Left ventricle myocardium superior (tissue), 1 donor: ENCODE measurements around the gene CD248. TPM values are rescaled to one million over a fixed set of nuclear protein-coding genes. Genes with fewer than 3 reads are reported as not detected.

ENCODE experiments used
- ATAC-seq: fragments of 200-7000 bp; cut with Tn5 transposase; one replicate; pipeline ENCODE4 v1.9.1; 2020; ENCODE audit warnings: mild to moderate bottlenecking, moderate library complexity
- DNase-seq: peaks from one replicate; pipeline ENCODE4 v3.0.0-alpha.2; 2020
- intact Hi-C: fragments of 100-400 bp; cut with micrococcal nuclease; formaldehyde crosslinking; loops from one replicate; pipeline ENCODE4 v1.11.0; 2022
- total RNA-seq: library from RNA; stranded (reverse); fragmentation: NEBNext Ultra II Directional; extraction: Animal tissue kit (Norgen Biotek cat#: 25700); gene quantifications from one replicate; pipeline ENCODE4 v1.2.1, GENCODE V29; 2021
- donor health status: DM: no; HTN: yes; CAD: no; lungs with severe emphysema.

CD248 gene
- total RNA-seq, 1 donor from 2014 or later: 11.1 TPM

DNA sequence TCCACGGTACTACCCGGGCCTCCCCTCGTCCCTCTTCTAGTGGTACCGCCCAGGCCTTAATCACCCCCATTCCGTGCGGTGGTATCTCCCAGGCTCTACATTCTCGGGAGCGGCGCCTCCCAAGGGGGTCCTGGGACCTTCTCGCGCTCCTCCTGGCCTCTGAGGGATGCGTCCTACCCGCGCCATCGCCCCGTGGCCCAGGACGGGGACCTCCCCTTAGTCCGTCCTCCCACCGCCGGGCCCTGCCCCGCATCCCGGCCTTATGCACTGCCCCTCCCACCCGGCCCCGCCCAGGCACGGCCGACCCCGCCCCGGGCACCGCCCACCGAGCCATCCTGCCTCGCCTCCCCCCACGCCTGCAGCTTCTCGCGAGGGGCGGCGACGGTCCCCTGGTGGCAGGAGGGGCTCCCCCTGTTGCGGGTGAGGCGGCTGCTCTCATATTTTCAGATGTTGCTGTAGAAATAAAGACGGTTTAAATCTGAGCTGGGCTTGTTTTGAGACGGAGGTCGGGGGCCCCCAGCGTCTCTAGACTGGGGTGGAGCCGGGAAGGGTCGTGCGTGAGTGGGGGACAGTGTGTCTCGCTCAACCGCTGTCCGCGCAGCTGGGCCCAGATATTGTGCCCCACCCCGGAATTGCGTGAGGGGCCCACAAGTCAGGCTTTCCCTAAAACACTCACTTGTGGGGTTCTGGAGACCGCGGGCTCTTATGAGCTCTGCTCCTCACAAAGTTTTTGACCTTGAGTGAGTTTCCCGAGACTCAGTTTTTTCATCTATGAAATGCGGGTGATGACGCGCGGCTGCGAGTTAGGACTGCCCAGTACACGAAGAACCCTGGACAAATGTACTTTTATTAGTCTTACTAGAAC lies 49.2 kb downstream of the CD248 start:
- intact Hi-C loops: no loop called here
- peak; percentile 95 for DNase-seq
- ATAC-seq: peak; percentile 86

DNA sequence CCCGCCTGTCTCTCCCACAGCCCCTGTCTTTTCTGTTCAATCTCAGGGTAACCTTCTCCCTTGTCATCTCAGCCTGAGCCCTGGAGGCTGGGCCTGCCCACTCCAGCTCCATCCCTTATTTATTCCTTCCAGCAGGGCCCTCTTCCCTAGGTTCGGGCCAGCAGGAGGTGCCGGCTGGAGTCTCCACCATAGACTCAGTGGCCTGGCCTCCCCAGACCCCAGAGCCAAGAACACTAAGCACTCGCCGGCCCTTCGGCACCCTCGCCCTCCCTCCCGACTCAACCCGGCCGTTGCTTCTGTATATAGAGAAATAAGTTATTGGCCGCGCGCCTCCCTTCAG lies 49.8 kb downstream of the CD248 start:
- peak; percentile 1 for ATAC-seq
- no peak for DNase-seq
- intact Hi-C loops: no loop called here

DNA sequence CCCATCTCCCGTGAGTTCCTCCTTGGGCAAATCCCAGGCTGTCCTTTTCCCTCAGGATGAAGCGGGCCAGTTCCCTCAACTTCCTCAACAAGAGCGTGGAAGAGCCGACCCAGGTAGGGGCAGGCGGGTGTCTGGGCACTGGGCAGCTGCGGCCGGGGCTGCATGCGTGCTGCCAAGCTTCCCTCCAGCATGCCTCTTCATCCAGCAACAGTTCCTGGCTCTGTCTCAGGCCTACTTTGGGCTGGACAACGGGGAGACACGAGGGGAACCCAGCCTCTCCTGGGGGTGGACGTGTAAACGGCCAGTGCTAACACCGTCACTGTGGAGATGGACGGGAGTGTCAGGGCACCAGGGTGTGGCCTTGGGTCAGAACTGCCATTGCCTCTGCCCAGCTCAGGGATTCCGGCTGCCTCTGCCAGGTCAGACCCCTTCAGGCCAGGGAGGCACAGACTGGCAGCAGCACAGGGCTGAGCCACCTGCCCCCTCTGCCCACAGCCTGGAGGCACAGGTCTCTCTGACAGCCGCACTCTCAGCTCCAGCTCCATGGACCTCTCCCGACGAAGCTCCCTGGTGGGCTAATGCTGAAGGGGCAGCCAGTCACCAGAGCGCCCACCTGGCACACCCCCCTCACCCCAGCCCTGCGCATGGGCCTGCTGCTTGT lies 50.3 kb downstream of the CD248 start:
- intact Hi-C loops: no loop called here
- ATAC-seq (no peak), DNase-seq (peak; percentile 44)

DNA sequence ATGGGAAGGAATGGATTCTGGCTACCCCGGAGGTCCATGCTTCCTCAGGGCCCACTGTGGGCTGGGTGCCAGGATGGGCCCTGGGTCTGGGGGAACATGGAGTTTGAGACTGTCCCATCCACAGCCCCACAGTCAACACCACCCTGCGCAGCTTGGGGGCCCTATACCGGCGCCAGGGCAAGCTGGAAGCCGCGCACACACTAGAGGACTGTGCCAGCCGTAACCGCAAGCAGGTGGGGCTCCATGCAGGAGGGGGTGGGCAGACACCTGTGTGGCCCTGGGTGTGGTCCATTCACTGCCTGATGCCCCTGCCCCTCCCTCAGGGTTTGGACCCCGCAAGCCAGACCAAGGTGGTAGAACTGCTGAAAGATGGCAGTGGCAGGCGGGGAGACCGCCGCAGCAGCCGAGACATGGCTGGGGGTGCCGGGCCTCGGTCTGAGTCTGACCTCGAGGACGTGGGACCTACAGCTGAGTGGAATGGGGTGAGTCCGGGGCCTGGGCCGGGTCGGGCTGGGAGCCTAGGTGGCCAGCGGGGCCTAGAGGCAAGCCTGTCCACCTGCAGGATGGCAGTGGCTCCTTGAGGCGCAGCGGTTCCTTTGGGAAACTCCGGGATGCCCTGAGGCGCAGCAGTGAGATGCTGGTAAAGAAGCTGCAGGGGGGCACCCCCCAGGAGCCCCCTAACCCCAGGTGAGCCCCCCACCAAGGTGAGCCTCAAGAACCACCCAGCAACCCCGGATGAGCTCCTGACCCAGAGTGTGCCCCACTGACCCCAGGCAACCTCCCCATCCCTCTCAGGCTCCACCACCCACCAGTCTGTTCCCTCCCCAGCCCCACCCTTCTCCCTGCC lies 51.1 kb downstream of the CD248 start:
- no peak for DNase-seq
- ATAC-seq: no peak
- intact Hi-C loops: no loop called here

DNA sequence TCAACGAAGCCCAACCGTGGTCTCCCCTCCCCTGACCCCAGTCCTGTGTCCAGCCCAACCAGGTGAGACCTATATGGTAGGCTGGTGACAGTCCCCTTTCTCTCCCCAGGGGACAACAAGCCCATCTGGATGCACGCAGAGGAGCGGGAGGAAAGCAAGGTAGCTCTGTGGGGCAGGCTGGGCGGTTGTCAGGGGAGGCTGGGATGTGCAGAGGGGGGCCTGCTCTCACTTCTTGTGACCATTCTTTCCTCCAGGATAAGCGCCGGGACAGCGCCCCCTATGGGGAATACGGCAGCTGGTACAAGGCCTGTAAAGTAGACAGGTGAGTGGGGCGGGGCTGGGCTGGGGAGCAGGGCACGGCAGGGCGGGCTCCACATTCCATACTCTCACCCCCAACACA lies 51.9 kb downstream of the CD248 start:
- ATAC-seq (no peak), DNase-seq (no peak)
- intact Hi-C loops: no loop called here

Other genes with a start within 250 kb of the CD248 start
- 59.0 TPM for gene PACS1, start 246.8 kb downstream of the CD248 start, total RNA-seq
- gene KLC2, start 59.3 kb downstream of the CD248 start, total RNA-seq: 34.9 TPM
- 123 TPM for gene RAB1B, start 48.4 kb downstream of the CD248 start, total RNA-seq
- gene CNIH2, start 38.9 kb downstream of the CD248 start, total RNA-seq: not detected
- gene YIF1A, start 27.9 kb downstream of the CD248 start, total RNA-seq: 41.1 TPM
- gene TMEM151A, start 25.1 kb downstream of the CD248 start, total RNA-seq: 0.25 TPM
- 1.7 TPM for gene RIN1, start 19.4 kb upstream of the CD248 start, total RNA-seq
- 14.7 TPM for gene BRMS1, start 28.1 kb upstream of the CD248 start, total RNA-seq
- gene B4GAT1, start 30.6 kb upstream of the CD248 start, total RNA-seq: 55.1 TPM
- 22.6 TPM for gene SLC29A2, start 54.7 kb upstream of the CD248 start, total RNA-seq
- not detected for gene NPAS4, start 104.0 kb upstream of the CD248 start, total RNA-seq
- 61.1 TPM for gene MRPL11, start 121.8 kb upstream of the CD248 start, total RNA-seq
- gene PELI3, start 149.9 kb upstream of the CD248 start, total RNA-seq: 10.9 TPM
- gene DPP3, start 163.4 kb upstream of the CD248 start, total RNA-seq: 9.7 TPM
- 17.8 TPM for gene BBS1, start 193.6 kb upstream of the CD248 start, total RNA-seq
- 5.5 TPM for gene ZDHHC24, start 229.0 kb upstream of the CD248 start, total RNA-seq
- not detected for gene ACTN3, start 229.9 kb upstream of the CD248 start, total RNA-seq